SK-N-SH (cell line): ENCODE data around the gene MCAM. TPM values are rescaled to one million over a fixed set of nuclear protein-coding genes. Genes with fewer than 3 reads are reported as not detected.

Source experiments
- CTCF ChIA-PET: fragments of 300-600, 350-600 bp; formaldehyde crosslinking; extraction: SDS; loops from one replicate; lab custom pipeline; 2021; lab: Yijun Ruan, JAX
- POLR2A ChIA-PET: fragments of 350-600 bp; sonication (Branson Sonifier 250); formaldehyde crosslinking; extraction: SDS; loops from one replicate; lab custom pipeline; 2020; ENCODE audit warnings: antibody characterized with exemption, inconsistent platforms; lab: Yijun Ruan, JAX
- DNase-seq: peaks from one replicate; pipeline ENCODE4 v3.0.0; 2012
- H2AFZ ChIP-seq: fragments of 200-600 bp; sonication (generic); 2 replicates; pipeline ENCODE4 v1.8.1; 2016; ENCODE audit warnings: antibody characterized with exemption, mild to moderate bottlenecking, low read depth
- H3F3A ChIP-seq: fragments of 200-600 bp; sonication (generic); replicated peaks from 2 replicates; pipeline ENCODE3; 2016; ENCODE audit warnings: antibody characterized with exemption, mild to moderate bottlenecking; ENCODE audit not compliant: insufficient read depth
- H3K27ac ChIP-seq, 2 experiments: fragments of 200-500 bp in 1 of 2; fragments of 200-600 bp in 1 of 2; sonication (Bioruptor generic) in 1 of 2; sonication (generic), shearing (Covaris generic) in 1 of 2; 2 replicates each; pipeline versions ENCODE4 v1.5.1 to v1.6.1; 2014 to 2016; ENCODE audit warnings: low read depth in 2 of 2, inconsistent platforms in 1 of 2, low read length in 1 of 2, mild to moderate bottlenecking in 1 of 2, mixed read lengths in 1 of 2
- H3K27me3 ChIP-seq: fragments of 200-600 bp; sonication (generic), shearing (Covaris generic); 2 replicates; pipeline ENCODE4 v1.6.1; 2016; ENCODE audit warnings: mixed run types; ENCODE audit not compliant: insufficient read depth
- H3K36me3 ChIP-seq, 2 experiments: fragments of 200-500 bp in 1 of 2; fragments of 200-600 bp in 1 of 2; sonication (Bioruptor generic) in 1 of 2; sonication (generic) in 1 of 2; replicated peaks in 1 of 2; 2 replicates each; pipeline versions ENCODE3 to v1.5.1; 2014 to 2016; ENCODE audit warnings: low read length in 1 of 2, mild to moderate bottlenecking in 1 of 2; ENCODE audit not compliant: insufficient read depth in 2 of 2, control insufficient read depth in 1 of 2
- H3K4me1 ChIP-seq, 2 experiments: fragments of 200-500 bp in 1 of 2; fragments of 200-600 bp in 1 of 2; sonication (Bioruptor generic) in 1 of 2; sonication (generic), shearing (Covaris generic) in 1 of 2; 2 replicates each; pipeline versions ENCODE4 v1.5.1 to v1.6.1; 2014 to 2016; ENCODE audit warnings: low read depth in 1 of 2, low read length in 1 of 2, mixed run types in 1 of 2; ENCODE audit not compliant: insufficient read depth in 2 of 2, control insufficient read depth in 1 of 2
- H3K4me2 ChIP-seq: fragments of 200-600 bp; sonication (generic), shearing (Covaris generic); 2 replicates; pipeline ENCODE4 v1.6.1; 2017; ENCODE audit warnings: mixed run types
- H3K4me3 ChIP-seq, 2 experiments: fragments of 200-500 bp in 1 of 2; fragments of 200-600 bp in 1 of 2; sonication (Bioruptor generic) in 1 of 2; sonication (generic), shearing (Covaris generic) in 1 of 2; 2 replicates each; pipeline versions ENCODE4 v1.5.1 to v1.8.1; 2014 to 2016; ENCODE audit warnings: low read depth in 2 of 2, inconsistent platforms in 1 of 2, low read length in 1 of 2, mild to moderate bottlenecking in 1 of 2, mixed read lengths in 1 of 2, moderate library complexity in 1 of 2
- H3K79me2 ChIP-seq: fragments of 200-600 bp; sonication (generic); 2 replicates; pipeline ENCODE4 v1.8.1; 2017; ENCODE audit warnings: mild to moderate bottlenecking; ENCODE audit not compliant: insufficient read depth
- H3K9ac ChIP-seq: fragments of 200-600 bp; sonication (generic); 2 replicates; pipeline ENCODE4 v1.6.1; 2017; ENCODE audit warnings: mixed run types
- H3K9me2 ChIP-seq: fragments of 200-600 bp; sonication (generic); 2 replicates; pipeline ENCODE4 v1.6.1; 2017; ENCODE audit warnings: mixed run types
- H3K9me3 ChIP-seq: fragments of 200-600 bp; sonication (generic); 2 replicates; pipeline ENCODE4 v1.6.1; 2017; ENCODE audit warnings: mixed run types, mild to moderate bottlenecking, moderate library complexity
- H4K20me1 ChIP-seq: fragments of 200-600 bp; sonication (generic); 2 replicates; pipeline ENCODE4 v1.6.1; 2017; ENCODE audit warnings: mild to moderate bottlenecking, mixed run types; ENCODE audit not compliant: insufficient read depth
- CHD2 ChIP-seq: fragments of 150-350 bp; IDR thresholded peaks from 2 replicates; pipeline ENCODE4 v1.6.1; 2018; ENCODE audit warnings: low read length; ENCODE audit not compliant: partially characterized antibody
- FOXM1 ChIP-seq: IDR thresholded peaks from 2 replicates; pipeline ENCODE4 v1.4.0; 2012; ENCODE audit warnings: low read depth, mild to moderate bottlenecking
- GABPA ChIP-seq: IDR thresholded peaks from 2 replicates; pipeline ENCODE4 v1.4.0; 2012; ENCODE audit warnings: low read depth, mild to moderate bottlenecking
- GATA2 ChIP-seq: sonication (generic); formaldehyde crosslinking; IDR thresholded peaks from 2 replicates; pipeline ENCODE4 v1.5.0; 2020; ENCODE audit warnings: mild to moderate bottlenecking, missing genetic modification reagents
- IRF3 ChIP-seq: fragments of 150-350 bp; IDR thresholded peaks from 2 replicates; pipeline ENCODE4 v1.6.1; 2016; ENCODE audit warnings: mild to moderate bottlenecking, low read depth, low read length
- JUND ChIP-seq: IDR thresholded peaks from 2 replicates; pipeline ENCODE4 v1.4.0; 2012
- MAX ChIP-seq: IDR thresholded peaks from 2 replicates; pipeline ENCODE4 v1.4.0; 2012; ENCODE audit warnings: low read depth
- MXI1 ChIP-seq: IDR thresholded peaks from 2 replicates; pipeline ENCODE4 v1.6.1; 2012; ENCODE audit warnings: mild to moderate bottlenecking, low read depth, low read length, improper control_type of control experiment
- NFIC ChIP-seq: IDR thresholded peaks from 2 replicates; pipeline ENCODE4 v1.4.0; 2012; ENCODE audit warnings: borderline replicate concordance
- PBX3 ChIP-seq: IDR thresholded peaks from 2 replicates; pipeline ENCODE4; 2012
- POLR2AphosphoS5 ChIP-seq: IDR thresholded peaks from 2 replicates; pipeline ENCODE4 v1.6.1; 2012; ENCODE audit warnings: low read depth, low read length
- RFX5 ChIP-seq: IDR thresholded peaks from 2 replicates; pipeline ENCODE4 v1.6.1; 2012; ENCODE audit warnings: mild to moderate bottlenecking, improper control_type of control experiment, low read length
- SIN3A ChIP-seq: IDR thresholded peaks from 2 replicates; pipeline ENCODE4 v1.6.1; 2012; ENCODE audit warnings: low read depth, mild to moderate bottlenecking, low read length, moderate library complexity, borderline replicate concordance
- SMC3 ChIP-seq: IDR thresholded peaks from 2 replicates; pipeline ENCODE4 v1.6.1; 2012; ENCODE audit warnings: low read depth, low read length, improper control_type of control experiment
- TAF1 ChIP-seq: IDR thresholded peaks from 2 replicates; pipeline ENCODE4 v1.6.1; 2012; ENCODE audit warnings: low read depth, mild to moderate bottlenecking, low read length, moderate library complexity, borderline replicate concordance
- TCF12 ChIP-seq: IDR thresholded peaks from 2 replicates; pipeline ENCODE4 v1.4.0; 2012
- USF2 ChIP-seq: fragments of 150-350 bp; IDR thresholded peaks from 2 replicates; pipeline ENCODE4 v1.6.1; 2017; ENCODE audit warnings: antibody characterized with exemption, low read length, low read depth, borderline replicate concordance
- YY1 ChIP-seq: IDR thresholded peaks from 2 replicates; pipeline ENCODE4 v1.4.0; 2012; ENCODE audit warnings: low read depth, mild to moderate bottlenecking
- WGBS: methylation state at CpG from one replicate; pipeline ENCODE4 v1.1.6; 2017; ENCODE audit warnings: low lambda C conversion rate; 5-methylcytosine and 5-hydroxymethylcytosine counted together
- polyA plus RNA-seq, 3 experiments: library from polyadenylated mRNA; depleted of rRNA; stranded (reverse); fragments of >200 nt; gene quantifications; 2 replicates each; pipeline ENCODE4 v1.2.3, GENCODE V29; 2012

Gene MCAM
- polyA plus RNA-seq, 1 of the 3 experiments (the other 2 are of a cell fraction): 22.8 TPM

GRCh38 chr11:119335091-119335654 lies 18.2 kb upstream of the MCAM start:
- Histone ChIP-seq H3K79me2 (peaks cover 31% of the 10 kb centered on the region), H3K9me2 (no peaks in the 10 kb centered on the region), H3K27ac (peak overlapping the region in 1 of 2 experiments; percentile 48; a peak in 1 of 4 replicates), H3K4me3 (peak overlapping the region; percentile 84 to 96), H2AFZ (no peak overlapping the region), H3K4me1 (peaks cover 16 to 41% of the 10 kb centered on the region in 2 experiments; a peak in 3 of 4 replicates), H3K9me3 (no peaks in the 10 kb centered on the region), H3F3A (peaks cover 6% of the 10 kb centered on the region), H3K4me2 (peak overlapping the region; percentile 95), H3K27me3 (no peaks in the 10 kb centered on the region), H4K20me1 (no peaks in the 10 kb centered on the region), H3K36me3 (peaks cover 0 to 12% of the 10 kb centered on the region in 2 experiments), H3K9ac (peak overlapping the region; percentile 73)
- POLR2A ChIA-PET: no interaction called here
- 34% methylated on average over 9 of the region's 15 CpGs for WGBS
- DNase-seq: no peak
- CTCF ChIA-PET: interaction anchor here (0.8 to 5.2 kb wide), 6 partner anchors 8 to 129 kb away, joined by 3 to 45 read pairs (median 6); partner anchors contain the start of gene CBL
- no peak for TF ChIP-seq SMC3

GRCh38 chr11:119334174-119334930 lies 17.4 kb upstream of the MCAM start, which contains the start of gene RNF26:
Gene RNF26, plus strand, starts transcription at chr11:119334527. Its CDS starts 596 bp downstream, at chr11:119335123.
- H3K9ac ChIP-seq: peak within 1 kb of the TSS; percentile 73
- H3K27ac ChIP-seq: peak within 1 kb of the TSS; percentile 48 to 76
- ChIA-PET CTCF (interaction anchor here (1.5 to 5.2 kb wide), 4 partner anchors 12 to 128 kb away, joined by 7 to 45 read pairs (median 9); partner anchors contain the start of gene CBL), POLR2A (no interaction called here)
- H3K27me3 ChIP-seq: no peaks in the 10 kb centered on the region
- no peaks in the 10 kb centered on the region for H3K9me2 ChIP-seq
- H3K4me1 ChIP-seq: peaks cover 16 to 37% of the 10 kb centered on the region in 2 experiments; a peak in 3 of 4 replicates
- peaks cover 31% of the 10 kb centered on the region for H3K79me2 ChIP-seq
- H3K4me2 ChIP-seq: peak within 1 kb of the TSS; percentile 95
- WGBS: 2% methylated on average over 35 of the region's 54 CpGs
- H3K9me3 ChIP-seq: no peaks in the 10 kb centered on the region
- H2AFZ ChIP-seq: peak within 1 kb of the TSS; percentile 76
- H3F3A ChIP-seq: peaks cover 6% of the 10 kb centered on the region
- H3K4me3 ChIP-seq: peak within 1 kb of the TSS; percentile 84 to 96
- H4K20me1 ChIP-seq: no peaks in the 10 kb centered on the region
- H3K36me3 ChIP-seq: peaks cover 0 to 12% of the 10 kb centered on the region in 2 experiments
- peak; percentile 97 for DNase-seq
- TF ChIP-seq IRF3 (peak; percentile 69; the same call in 1 of the 2 replicates), PBX3 (peak; percentile 4; the same call in 1 of the 2 replicates), MAX (0 out of 2 replicates have a peak, but pooled peaks have one; percentile 24), YY1 (peak; percentile 98), NFIC (no peak), FOXM1 (peak; percentile 100), RFX5 (peak; percentile 81), MXI1 (peak; percentile 91), GABPA (no peak), TCF12 (no peak), POLR2AphosphoS5 (peak; percentile 75; the same call in 1 of the 2 replicates), GATA2 (CRISPR knock-in tag) (no peak), CHD2 (peak; percentile 83), USF2 (no peak), JUND (no peak), SIN3A (peak; percentile 15; the same call in 1 of the 2 replicates), TAF1 (peak; percentile 87)
